HEK293T (cell line): Measurements from ENCODE around the gene ANKRD24.

Experiments
- ARNT ChIP-seq: fragments of 450-650 bp; IDR thresholded peaks from 2 replicates; pipeline ENCODE4 v1.6.1; 2017; ENCODE audit warnings: mild to moderate bottlenecking
- BHLHE40 ChIP-seq: fragments of 450-650 bp; IDR thresholded peaks from 2 replicates; pipeline ENCODE4 v1.6.1; 2016; ENCODE audit warnings: mild to moderate bottlenecking, moderate library complexity, borderline replicate concordance
- ELF4 ChIP-seq: fragments of 450-650 bp; IDR thresholded peaks from 2 replicates; pipeline ENCODE4 v1.6.1; 2017; ENCODE audit warnings: antibody characterized with exemption
- FOXA1 ChIP-seq: fragments of 450-650 bp; IDR thresholded peaks from 2 replicates; pipeline ENCODE4 v1.6.1; 2016; ENCODE audit warnings: mild to moderate bottlenecking
- FOXM1 ChIP-seq: fragments of 450-650 bp; IDR thresholded peaks from 2 replicates; pipeline ENCODE4 v1.6.1; 2017; ENCODE audit warnings: mild to moderate bottlenecking, borderline replicate concordance
- L3MBTL2 ChIP-seq: fragments of 450-650 bp; conservative IDR thresholded peaks from 2 replicates; pipeline ENCODE4 v1.6.1; 2016; ENCODE audit warnings: mild to moderate bottlenecking
- LEF1 ChIP-seq: fragments of 450-650 bp; IDR thresholded peaks from 2 replicates; pipeline ENCODE4 v1.6.1; 2017; ENCODE audit warnings: mild to moderate bottlenecking, borderline replicate concordance
- SP1 ChIP-seq: fragments of 450-650 bp; IDR thresholded peaks from 2 replicates; pipeline ENCODE4 v1.6.1; 2017
- SUZ12 ChIP-seq: fragments of 450-650 bp; IDR thresholded peaks from 2 replicates; pipeline ENCODE4 v1.6.1; 2016; ENCODE audit warnings: mild to moderate bottlenecking
- TARDBP ChIP-seq: fragments of 450-650 bp; IDR thresholded peaks from 2 replicates; pipeline ENCODE4 v1.6.1; 2016
- ZNF384 ChIP-seq: fragments of 450-650 bp; IDR thresholded peaks from 2 replicates; pipeline ENCODE4 v1.6.1; 2016
- TF ChIP-seq, protein P1 (sequence below): fragments of 450-650 bp; IDR thresholded peaks from 2 replicates; pipeline ENCODE4 v1.6.1; 2016

DNA sequence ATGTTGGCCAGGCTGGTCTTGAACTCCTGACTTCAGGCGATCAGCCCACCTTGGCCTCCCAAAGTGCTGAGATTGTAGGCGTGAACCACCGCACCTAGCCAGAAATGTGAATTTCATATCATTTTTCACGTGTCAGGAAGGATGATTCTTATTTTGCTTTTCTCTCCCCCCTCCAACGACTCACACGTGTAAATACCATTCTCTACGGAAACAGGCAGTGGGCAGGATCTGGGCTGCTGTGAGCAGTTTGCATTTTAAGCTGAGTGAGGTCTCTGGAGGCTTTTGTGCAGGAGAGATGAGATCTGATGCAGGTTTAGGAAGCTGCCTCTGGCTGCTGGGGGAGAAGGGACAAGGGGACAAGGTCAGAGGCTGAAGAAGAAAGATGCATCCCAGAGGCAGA is 11.9 kb downstream of the ANKRD24 start:
- TF ChIP-seq ELF4 = no peak
- no peak for TF ChIP-seq L3MBTL2
- TF ChIP-seq LEF1 = no peak
- TF ChIP-seq FOXM1 = no peak
- TF ChIP-seq BHLHE40 = no peak
- no peak for TF ChIP-seq SP1
- TF ChIP-seq ARNT = no peak
- TF ChIP-seq, protein P1, sequence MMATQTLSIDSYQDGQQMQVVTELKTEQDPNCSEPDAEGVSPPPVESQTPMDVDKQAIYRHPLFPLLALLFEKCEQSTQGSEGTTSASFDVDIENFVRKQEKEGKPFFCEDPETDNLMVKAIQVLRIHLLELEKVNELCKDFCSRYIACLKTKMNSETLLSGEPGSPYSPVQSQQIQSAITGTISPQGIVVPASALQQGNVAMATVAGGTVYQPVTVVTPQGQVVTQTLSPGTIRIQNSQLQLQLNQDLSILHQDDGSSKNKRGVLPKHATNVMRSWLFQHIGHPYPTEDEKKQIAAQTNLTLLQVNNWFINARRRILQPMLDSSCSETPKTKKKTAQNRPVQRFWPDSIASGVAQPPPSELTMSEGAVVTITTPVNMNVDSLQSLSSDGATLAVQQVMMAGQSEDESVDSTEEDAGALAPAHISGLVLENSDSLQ = no peak
- TF ChIP-seq SUZ12 = no peak
- no peak for TF ChIP-seq TARDBP
- no peak for TF ChIP-seq ZNF384
- TF ChIP-seq FOXA1 = no peak
